A549 (cell line): ENCODE measurements around the gene WASF2.

Experiments used
- CBX2 ChIP-seq: fragments of 200-600 bp; sonication (generic); IDR thresholded peaks from 2 replicates; pipeline ENCODE4 v1.6.1; 2016; ENCODE audit warnings: low read depth, mild to moderate bottlenecking, borderline replicate concordance
- FOSL2 ChIP-seq, 2 experiments: fragments of 450-650 bp in 1 of 2; fragments of >200 bp in 1 of 2; sonication (Bioruptor Twin) in 1 of 2; formaldehyde crosslinking; IDR thresholded peaks; 2 replicates each; pipeline versions ENCODE4 v1.5.0 to v1.6.1; 2016 to 2020; ENCODE audit warnings: mild to moderate bottlenecking in 1 of 2, moderate library complexity in 1 of 2
- JUNB ChIP-seq: fragments of >200 bp; sonication (Bioruptor Twin); formaldehyde crosslinking; IDR thresholded peaks from 2 replicates; pipeline ENCODE4 v1.6.1; 2016
- MAZ ChIP-seq: fragments of 150-350 bp; IDR thresholded peaks from 2 replicates; pipeline ENCODE4 v1.6.1; 2014; ENCODE audit warnings: antibody characterized with exemption, low read depth, low read length, borderline replicate concordance
- POLR2A ChIP-seq: IDR thresholded peaks from 2 replicates; pipeline ENCODE4 v1.6.1; 2012; ENCODE audit warnings: mild to moderate bottlenecking, low read length
- RARB ChIP-seq: fragments of 250-450 bp; sonication (Bioruptor Pico); IDR thresholded peaks from 2 replicates; pipeline ENCODE4 v1.8.0; 2021; ENCODE audit warnings: mild to moderate bottlenecking, moderate library complexity
- TF ChIP-seq, protein P1 (sequence below): fragments of >200 bp; sonication (Bioruptor Twin); formaldehyde crosslinking; IDR thresholded peaks from 3 replicates; pipeline ENCODE4 v1.5.1; 2016

DNA sequence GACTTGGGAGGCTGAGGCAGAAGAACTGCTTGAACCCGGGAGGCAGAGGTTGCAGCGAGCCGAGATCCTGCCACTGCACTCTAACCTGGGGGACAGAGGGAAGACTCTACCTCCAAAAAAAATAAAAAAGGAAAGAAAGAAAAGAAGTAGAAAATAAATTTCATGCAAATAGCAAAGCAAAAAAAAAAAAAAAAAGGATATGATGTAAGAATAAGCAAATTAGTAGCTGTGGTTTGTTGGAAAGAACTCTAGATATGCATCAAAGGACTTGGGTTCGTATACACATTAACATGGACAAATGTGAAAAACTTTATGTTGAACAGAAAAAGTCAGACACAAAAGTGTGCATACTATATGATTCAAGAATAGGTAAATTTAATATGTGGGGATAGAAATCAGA, 11.9 kb downstream of the WASF2 start:
- no peak for TF ChIP-seq MAZ
- no peak for TF ChIP-seq RARB (CRISPR knock-in tag)
- TF ChIP-seq, protein P1, sequence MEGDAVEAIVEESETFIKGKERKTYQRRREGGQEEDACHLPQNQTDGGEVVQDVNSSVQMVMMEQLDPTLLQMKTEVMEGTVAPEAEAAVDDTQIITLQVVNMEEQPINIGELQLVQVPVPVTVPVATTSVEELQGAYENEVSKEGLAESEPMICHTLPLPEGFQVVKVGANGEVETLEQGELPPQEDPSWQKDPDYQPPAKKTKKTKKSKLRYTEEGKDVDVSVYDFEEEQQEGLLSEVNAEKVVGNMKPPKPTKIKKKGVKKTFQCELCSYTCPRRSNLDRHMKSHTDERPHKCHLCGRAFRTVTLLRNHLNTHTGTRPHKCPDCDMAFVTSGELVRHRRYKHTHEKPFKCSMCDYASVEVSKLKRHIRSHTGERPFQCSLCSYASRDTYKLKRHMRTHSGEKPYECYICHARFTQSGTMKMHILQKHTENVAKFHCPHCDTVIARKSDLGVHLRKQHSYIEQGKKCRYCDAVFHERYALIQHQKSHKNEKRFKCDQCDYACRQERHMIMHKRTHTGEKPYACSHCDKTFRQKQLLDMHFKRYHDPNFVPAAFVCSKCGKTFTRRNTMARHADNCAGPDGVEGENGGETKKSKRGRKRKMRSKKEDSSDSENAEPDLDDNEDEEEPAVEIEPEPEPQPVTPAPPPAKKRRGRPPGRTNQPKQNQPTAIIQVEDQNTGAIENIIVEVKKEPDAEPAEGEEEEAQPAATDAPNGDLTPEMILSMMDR = no peak
- no peak for TF ChIP-seq JUNB
- TF ChIP-seq FOSL2 (IDR thresholded peaks at IDR 0.05) = no peak
- no peak for TF ChIP-seq FOSL2 (CRISPR knock-in tag; IDR thresholded peaks at IDR 0.05)
- no peak for TF ChIP-seq POLR2A
- no peak for TF ChIP-seq CBX2
